GM06990 (cell line): ENCODE data around the gene EME1.
"Not testable (repeated sequence)": the region's sequence is repeated elsewhere in the genome, so short reads cannot be mapped to it uniquely, and the experiment has no call there.

Experiments
- DNase-seq: peaks from one replicate; pipeline ENCODE4 v3.0.0-alpha.2; 2011; ENCODE audit not compliant: insufficient read length; ENCODE audit errors: extremely low read depth
- H3K27me3 ChIP-seq: replicated peaks from 2 replicates; pipeline ENCODE4 v1.6.0; 2011; ENCODE audit warnings: low read length; ENCODE audit not compliant: control insufficient read depth, insufficient read depth
- H3K36me3 ChIP-seq: 2 replicates; pipeline ENCODE4 v1.5.1; 2011; ENCODE audit warnings: low read length; ENCODE audit not compliant: control insufficient read depth, insufficient read depth
- H3K4me3 ChIP-seq: replicated peaks from 2 replicates; pipeline ENCODE4 v1.5.1; 2011; ENCODE audit warnings: low read depth, mild to moderate bottlenecking, control low read depth, low read length
- CTCF ChIP-seq: IDR thresholded peaks from 2 replicates; pipeline ENCODE4 v1.5.1; 2011; ENCODE audit warnings: low read length, control low read depth, mild to moderate bottlenecking, inconsistent platforms; ENCODE audit not compliant: insufficient read depth, poor library complexity, severe bottlenecking

EME1 gene

GRCh38 chr17:50406578-50406977, 33.5 kb downstream of the EME1 start:
- TF ChIP-seq CTCF = no peak
- no peaks in the 10 kb centered on the region; the same call in 1 of the 2 replicates for H3K27me3 ChIP-seq
- H3K36me3 ChIP-seq = no peaks in the 10 kb centered on the region
- no peak for DNase-seq
- no peak overlapping the region for H3K4me3 ChIP-seq

- no peak overlapping the region for H3K4me3 ChIP-seq
- TF ChIP-seq CTCF = no peak
- no peaks in the 10 kb centered on the region; the same call in 1 of the 2 replicates for H3K27me3 ChIP-seq
- no peaks in the 10 kb centered on the region for H3K36me3 ChIP-seq
- DNase-seq = no peak
These were observed 34.9 kb downstream of the EME1 start for GRCh38 chr17:50407921-50408320.

- no peak for DNase-seq
- TF ChIP-seq CTCF = no peak
- Histone ChIP-seq H3K4me3 (no peak overlapping the region), H3K36me3 (no peaks in the 10 kb centered on the region), H3K27me3 (no peaks in the 10 kb centered on the region; the same call in 1 of the 2 replicates)
These were observed 39.2 kb downstream of the EME1 start for GRCh38 chr17:50412188-50412732.

GRCh38 chr17:50414808-50415207, 41.8 kb downstream of the EME1 start:
- no peak for TF ChIP-seq CTCF
- H3K36me3 ChIP-seq = no peaks in the 10 kb centered on the region
- no peak for DNase-seq
- H3K27me3 ChIP-seq = no peaks in the 10 kb centered on the region
- H3K4me3 ChIP-seq = no peak overlapping the region

GRCh38 chr17:50419577-50419976, 46.5 kb downstream of the EME1 start:
- H3K4me3 ChIP-seq, DNase-seq, H3K27me3 ChIP-seq, H3K36me3 ChIP-seq: not testable (repeated sequence)

GRCh38 chr17:50420419-50421112, 47.5 kb downstream of the EME1 start:
- no peak for TF ChIP-seq CTCF
- Histone ChIP-seq H3K4me3 (no peak overlapping the region), H3K36me3 (no peaks in the 10 kb centered on the region), H3K27me3 (no peaks in the 10 kb centered on the region)
- no peak for DNase-seq
